GM19023 (cell line): ENCODE data around the gene CEP20.
A peak's percentile ranks its signal among the peaks of the same experiment; 100 is the strongest.

Experiments
- ATAC-seq: cut with Tn5 transposase; IDR thresholded peaks from one replicate; pipeline ENCODE4 v1.9.1; 2021; ENCODE audit warnings: mild to moderate bottlenecking, moderate library complexity; ENCODE audit not compliant: unreplicated experiment

The CEP20 gene

DNA sequence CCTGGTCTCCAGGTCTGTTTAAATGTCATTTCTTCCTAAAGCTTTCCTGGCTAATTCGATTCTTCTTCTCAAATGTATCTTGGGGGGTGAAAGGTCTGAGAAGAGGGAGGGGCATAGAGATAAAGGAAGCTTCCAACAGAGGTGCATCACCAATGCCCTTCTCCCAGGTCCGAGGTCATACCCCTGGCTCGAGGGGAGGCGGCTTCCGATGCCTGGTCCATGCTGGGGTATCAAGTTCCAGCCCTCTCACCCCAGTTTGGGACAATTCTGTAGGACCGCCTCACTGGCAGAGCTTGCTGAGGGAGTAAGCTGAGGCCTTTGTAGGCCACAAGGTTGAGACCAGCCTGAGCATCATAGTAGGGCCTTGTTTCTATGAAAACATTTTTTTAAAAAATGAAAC, 10.3 kb upstream of the CEP20 start:
- ATAC-seq, result no peak

DNA sequence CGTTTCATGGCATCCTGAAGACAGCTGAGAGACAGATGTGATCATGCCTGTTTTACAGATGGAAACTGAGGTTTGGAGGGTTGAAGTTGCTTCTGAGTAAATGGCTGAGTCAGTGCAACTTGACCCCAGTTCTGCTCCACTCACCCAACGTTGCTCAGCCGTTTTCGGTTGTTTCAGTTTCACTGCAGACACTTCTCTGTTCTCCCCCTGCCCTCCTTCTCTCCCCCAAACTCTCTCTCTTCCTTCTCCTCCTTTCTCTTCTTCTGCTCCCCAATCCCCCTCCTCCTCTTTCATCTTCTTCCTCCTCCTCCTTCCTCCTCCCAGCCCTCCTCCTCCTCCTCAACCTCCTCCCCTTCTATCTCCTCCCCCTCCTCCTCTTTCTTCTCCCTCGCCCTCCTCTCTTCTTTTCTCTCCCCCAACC, 9.4 kb upstream of the CEP20 start:
- ATAC-seq, result peak; percentile 56

DNA sequence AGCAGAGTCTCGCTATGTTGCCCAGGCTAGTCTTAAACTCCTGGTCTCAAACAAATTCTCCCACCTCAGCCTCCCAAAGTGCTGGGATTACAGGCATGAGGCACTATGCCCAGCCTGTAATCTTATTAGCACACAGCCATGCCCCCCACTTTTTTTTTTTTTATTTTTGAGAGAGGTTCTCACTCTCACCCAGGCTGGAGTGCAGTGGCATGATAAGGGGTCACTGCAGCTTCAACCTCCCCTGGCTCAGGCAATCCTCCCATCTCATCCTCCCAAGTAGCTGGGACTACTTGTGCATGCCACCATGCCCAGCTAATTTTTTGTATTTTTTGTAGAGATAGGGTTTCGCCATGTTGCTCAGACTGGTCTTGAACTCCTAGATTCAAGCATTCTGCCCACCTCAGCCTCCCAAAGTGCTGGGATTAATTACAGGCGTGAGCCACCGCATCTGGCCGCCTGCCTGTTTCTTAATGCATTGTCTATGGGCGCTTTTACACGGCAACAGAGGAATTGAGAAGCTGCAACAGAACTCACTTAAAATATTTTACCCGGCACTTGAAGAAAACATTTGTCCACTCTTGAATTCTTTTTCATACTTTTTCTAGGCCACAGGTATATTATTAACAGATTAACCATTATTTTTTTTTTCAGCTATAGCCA, 8.8 kb upstream of the CEP20 start:
- ATAC-seq, result no peak

DNA sequence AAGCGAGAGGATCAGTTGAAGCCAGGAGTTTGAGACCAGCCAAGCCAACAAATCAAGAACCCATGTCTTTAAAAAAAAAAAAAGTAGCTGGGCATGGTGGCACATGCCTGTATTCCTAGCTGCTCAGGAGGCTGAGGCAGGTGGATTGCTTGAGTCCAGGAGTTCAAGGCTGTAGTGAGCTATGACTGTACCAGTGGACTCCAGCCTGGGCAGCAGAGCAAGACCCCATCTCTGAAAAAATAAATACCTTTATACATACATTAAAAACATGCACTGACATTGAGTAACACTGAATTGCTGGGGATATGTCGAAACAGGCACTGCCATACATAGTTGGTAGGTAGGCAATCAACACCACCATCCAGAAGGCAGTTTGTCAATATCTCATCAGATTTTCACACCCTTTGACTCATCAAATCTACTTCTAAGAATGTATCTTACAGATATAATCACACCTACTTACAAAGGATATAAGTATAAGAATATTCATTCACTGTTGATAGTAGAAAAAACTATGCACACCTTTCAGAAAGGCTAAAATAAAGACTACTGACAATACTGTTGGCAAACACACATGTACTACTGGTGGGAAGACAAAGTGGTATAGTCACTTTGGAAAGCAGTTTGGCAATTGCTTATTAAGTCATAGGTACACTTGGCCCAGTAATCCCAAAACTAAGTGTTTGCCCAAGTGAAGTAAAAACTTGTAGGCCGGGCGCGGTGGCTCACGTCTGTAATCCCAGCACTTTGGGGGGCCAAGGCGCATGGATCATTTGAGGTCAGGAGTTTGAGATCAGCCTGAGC, 6.4 kb upstream of the CEP20 start:
- no peak for ATAC-seq

DNA sequence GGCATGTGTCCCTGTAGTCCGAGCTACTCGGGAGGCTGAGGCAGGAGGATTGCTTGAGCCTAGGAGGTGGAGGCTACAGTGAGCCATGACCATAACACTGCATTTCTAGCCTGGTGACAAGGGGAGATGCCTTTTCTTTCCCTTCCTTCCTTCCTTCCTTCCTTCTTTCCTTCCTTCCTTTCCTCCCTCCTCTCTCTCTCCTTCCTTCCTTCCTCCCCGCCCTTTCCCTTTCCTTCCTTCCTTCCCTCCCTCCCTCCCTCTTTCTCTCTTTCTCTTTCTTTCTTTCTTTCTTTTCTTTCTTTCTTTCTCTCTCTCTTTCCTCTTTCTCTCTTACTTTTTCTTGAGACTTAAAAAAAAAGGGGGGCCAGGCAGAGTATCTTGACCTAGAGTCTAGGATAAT, 3.1 kb upstream of the CEP20 start:
- ATAC-seq, result no peak

DNA sequence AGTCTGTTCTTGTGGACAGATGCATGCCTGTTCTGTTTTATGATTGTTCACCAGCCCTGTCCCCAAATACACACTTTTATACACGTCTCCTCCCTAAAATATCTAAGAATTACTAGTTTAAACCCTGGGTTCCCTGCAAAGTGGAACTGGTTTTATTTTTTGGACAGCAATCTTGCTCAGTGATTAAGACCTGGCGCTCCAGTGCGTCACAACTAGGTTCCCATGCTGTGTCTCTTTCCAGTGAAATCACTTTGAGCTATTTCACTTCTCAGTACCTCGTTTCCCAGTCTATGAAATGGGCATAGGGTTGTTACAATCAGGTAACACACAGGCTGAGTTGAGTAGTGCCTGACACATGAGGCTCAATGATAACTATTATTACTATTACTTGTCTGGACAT, 1.1 kb downstream of the CEP20 start:
- ATAC-seq, result no peak

DNA sequence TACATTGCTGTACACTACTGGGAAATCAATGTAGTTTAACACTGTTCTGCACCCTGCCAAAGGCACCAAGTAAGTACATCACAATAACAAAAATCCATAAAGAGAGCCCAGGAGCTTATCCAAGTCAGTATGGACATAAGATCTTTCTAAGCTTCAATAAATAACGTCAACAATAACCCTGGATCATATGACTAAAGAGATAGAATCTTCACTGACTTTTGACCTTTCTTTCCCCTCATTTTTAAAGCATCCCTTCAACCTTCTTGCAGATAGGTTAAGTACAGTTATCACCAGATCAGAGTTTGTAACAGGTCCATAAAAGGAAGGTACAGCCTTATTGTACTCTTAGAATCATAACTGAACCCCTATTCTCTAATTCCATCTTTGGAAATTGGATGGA, 2.3 kb downstream of the CEP20 start:
- no peak for ATAC-seq

DNA sequence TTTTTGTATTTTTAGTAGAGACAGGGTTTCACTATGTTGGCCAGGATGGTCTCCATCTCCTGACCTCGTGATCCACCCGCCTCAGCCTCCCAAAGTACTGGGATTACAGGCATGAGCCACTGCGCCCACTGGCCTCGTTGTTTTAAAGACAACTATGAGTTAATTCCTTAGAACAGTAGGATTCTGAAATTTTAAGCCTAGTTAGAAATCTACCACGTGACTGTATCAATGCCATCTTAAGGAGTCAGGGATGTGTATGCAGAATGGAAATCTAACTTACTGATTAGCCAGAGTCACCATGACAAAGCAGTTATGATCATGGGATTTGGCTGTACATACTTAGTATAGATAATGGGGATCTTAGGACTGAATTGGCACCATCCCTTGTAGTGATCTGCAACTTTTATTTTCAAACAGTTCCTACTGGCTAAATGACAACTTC, 2.8 kb downstream of the CEP20 start:
- ATAC-seq, result no peak

DNA sequence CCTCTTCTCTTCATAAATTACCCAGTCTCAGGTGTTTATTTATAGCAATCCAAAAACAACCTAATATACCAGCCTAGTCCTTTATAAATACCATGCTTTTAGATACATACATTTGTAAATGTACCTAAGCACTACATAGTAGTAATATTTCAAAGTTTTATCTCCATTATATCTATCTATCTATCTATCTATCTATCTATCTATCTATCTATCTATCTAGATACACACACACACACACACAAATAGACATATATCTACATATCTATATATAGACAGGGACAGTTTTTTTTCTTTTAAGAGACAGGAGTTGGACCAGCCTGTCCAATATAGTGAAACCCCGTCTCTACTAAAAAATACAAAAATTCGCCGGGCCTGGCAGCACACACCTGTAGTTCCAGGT, 5.8 kb downstream of the CEP20 start:
- no peak for ATAC-seq

DNA sequence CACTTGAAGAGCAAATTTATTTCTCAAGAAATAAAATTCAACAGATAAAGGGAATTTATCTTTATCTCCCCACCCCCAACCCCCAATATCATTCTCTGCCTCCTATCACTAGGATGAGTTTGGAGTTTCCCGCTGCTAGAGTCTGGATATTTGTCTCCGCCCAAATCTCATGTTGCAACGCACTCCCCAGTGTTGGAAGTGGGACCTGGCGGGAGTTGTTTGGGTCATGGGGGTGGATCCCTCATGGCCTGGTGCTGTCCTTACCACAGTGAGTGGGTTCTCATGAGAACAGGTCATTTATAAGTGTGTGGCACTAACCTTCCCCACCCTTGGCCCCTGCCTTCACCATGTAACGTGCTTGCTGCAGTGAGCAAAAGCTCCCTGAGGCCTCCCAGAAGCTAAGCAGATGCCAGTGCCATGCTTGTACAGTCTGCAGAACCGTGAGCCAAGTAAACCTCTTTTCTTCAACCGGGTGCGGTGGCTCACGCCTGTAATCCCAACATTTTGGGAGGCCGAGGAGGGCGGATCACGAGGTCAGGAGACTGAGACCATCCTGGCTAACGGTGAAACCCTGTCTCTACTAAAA, 6.5 kb downstream of the CEP20 start:
- ATAC-seq, result no peak

DNA sequence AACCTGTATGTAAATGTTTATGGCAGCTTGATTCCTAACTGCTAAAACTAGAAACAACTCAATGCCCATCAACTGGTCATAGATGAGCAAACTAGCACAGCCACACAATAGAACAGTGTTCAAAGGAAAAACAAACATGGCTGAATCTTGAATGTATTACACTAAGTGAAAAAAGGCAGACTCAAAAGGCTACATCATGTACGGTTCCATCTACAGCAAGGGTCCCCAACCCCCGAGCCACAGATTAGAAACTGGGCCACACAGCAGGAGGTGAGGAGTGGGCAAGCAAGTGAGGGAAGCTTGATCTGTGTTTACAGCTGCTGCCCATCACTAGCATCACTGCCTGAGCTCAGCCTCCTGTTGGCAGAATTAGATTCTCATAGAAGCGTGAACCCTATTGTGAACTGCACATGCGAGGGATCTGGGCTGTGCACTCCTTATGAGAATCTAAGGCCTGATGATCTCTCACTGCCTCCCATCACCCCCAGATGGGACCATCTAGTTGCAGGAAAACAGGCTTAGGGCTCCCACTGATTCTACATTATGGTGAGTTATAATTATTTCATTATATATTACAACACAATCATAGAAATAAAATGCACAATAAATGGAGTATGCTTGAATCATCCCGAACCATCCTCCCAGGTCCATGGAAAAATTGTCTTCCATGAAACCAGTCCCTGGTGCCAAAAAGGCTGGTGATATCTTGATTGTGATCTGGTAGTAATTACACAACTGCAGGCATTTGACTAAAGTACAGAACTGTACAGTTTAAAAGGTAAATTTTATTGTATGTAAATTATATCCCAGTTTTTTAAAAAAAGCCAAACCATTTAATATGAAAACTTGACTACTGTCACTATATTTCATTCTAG, 7.7 kb downstream of the CEP20 start:
- no peak for ATAC-seq

DNA sequence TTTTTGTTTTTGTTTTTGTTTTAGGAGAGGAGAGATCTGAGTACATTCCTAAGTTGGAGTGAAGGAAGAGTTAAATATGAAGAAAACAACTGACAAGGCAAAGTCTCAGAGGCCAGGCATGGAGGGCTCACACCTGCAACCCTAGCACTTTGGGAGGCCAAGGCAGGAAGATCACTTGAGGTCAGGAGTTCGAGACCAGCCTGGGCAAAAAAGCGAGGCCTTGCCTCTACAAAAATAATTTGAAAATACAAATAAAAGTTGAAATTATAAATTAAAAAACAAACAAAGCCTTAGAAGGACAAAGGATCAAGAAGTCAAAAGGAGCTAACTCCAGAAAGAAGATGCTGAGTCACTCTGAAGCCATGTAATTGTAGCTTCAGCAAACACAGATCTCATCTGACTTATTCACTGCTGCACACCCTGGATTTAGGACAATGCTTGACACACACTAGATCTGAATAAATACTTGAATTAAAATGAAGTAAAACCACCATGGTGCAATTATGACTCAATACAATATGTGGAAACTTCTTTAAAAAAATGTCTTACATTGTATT, 9.1 kb downstream of the CEP20 start:
- ATAC-seq, result no peak

DNA sequence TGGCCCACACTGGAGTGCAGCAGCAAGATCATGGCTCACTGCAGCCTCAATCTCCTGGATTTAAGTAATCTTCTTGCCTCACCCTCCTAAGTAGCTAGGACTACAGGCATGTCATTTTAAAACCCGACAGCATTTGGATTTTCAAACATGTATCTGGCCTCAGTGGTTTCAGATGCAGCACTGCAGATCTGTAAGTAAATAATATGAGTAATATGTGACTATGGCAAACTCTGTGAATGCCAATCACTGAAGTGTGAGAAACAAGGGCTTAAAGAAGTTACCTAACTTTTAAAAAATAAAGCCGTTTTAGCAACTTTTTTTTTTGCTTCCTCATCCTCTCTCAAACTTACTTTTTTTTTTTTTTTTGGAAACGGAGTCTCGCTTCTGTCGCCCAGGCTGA, 11.9 kb downstream of the CEP20 start:
- ATAC-seq, result no peak

DNA sequence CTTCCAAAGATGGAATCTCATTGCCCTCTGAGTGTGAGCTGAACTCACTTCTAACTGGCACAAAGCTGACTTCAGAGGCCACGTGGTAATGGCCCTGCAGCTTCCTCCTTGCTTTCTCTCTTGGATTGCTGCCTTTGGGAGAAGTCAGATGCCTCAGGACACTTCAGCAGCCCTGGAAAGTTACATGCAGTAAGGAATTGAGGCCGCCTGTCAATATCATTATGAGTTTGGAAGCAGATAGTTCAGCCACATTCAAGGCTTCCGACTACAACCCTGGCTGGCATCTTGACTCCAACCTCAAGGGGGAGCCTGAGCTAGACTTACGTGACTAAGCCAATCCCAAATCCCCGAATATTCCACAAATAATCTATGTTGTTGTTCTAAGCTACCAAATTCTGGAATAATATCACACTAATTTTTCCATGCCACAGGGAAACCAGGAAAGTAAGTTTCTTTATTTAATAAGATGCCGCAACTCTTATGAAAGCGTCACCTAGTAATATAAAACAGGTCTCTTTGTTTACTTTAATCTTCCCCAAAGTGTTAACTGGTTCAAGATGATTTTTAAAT, 13.6 kb downstream of the CEP20 start:
- no peak for ATAC-seq

DNA sequence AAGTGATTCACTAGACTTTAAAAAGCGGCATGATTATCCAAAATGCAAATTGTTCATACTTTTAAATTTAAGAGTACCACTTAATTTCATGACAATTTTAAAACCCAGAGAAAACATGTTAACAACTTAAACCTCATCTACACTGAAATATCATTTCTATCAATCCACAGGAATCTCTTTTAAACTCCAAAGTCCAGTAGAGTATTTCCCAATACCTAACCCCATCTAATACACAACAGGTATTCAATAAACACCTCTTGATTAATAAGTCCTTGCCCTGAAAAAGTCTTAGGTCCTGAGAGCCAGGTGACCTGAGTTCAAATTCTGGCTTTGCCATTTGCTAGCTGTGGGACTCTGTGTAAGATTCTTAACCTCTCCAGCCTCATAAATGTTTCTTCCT, 14.7 kb downstream of the CEP20 start:
- ATAC-seq, result no peak

DNA sequence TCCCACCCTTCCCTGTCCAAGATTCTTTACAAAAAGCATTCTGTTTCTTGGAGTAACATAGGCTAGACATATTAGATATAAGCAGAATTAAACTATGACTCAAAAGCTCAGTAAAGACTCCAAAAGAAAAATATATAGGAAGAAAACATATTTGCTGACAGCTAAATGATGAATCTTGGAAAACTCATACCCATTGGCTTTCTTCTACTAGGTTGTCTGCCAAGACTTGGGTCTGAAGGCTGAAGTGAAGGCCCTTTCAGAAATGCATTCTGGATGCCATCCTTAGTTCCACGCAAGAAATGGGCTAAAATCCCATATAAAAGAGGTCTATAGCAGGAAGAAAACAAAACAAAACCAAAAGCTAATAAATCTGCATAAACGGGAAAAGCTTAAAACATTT, 15.1 kb downstream of the CEP20 start:
- ATAC-seq, result no peak

DNA sequence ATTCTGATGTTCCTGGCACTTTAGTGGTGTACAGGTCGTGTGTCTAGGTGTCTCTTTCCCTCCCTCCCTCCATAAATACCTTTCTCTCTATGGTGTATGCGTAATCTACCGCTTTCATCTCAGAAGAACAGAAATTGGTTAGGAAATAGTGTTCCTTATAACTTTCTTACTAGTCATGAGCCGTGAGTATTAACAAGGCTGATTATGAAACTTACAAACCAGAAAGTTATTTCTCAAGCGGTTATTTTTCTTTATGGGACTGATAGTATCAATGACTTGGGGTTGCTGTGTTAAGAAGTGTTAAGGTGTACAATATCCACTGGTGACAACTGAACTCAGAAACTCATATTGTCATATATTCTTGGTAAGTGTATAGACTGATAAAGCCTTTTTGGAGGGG, 18.4 kb downstream of the CEP20 start:
- no peak for ATAC-seq

DNA sequence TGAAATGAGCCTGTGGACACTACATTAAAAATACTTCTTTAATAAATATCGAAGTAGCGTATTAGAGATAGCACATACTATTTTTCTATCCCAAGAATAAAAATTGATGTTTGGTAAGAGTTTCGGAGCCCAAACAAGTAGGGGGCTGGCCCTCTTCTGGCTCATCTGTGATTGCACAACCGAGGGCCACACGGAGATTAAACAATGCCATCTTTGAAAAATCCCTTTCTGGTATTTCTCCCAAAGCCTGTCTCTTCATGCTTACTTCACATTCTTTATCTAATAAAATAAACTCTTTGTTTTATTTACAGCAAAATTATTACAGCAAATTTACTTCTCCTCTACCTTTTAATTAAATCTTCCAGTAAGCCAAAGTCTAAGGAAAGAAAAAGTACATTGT, 22.0 kb downstream of the CEP20 start:
- ATAC-seq, result no peak

DNA sequence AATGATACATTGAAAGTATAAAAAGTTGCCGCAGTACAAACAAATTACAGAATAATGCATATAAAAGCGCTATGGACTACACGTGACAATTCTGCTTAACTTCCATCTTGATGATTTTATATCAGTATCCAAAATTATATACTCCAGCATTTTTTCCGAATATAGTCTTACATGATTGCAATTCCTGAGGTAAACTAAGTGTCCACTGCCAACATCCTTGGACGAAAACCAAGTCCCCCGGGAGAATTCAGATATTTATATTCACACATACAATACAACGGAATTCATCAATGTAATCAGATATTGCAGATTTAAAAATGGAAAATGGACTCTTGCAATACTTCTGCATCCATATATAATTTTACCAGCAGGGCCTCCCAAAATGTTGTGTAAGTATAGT, 22.7 kb downstream of the CEP20 start:
- ATAC-seq, result no peak

DNA sequence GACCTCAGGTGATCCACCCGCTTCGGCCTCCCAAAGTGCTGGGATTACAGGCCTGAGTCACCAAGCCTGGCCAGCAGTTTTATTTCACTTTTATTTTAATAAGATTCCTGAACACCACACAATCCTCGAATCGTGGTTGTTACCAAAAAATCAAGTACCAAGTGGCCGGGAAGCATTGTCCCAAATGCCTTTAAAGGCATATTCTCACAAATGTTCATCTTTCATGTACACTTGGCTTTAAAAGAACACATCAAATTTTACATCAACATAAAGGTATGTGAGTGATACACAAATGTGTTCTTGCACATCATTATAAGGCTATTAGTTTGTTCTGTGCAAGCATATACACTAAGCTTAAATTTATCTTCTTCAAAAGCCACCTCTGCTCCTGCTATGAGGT, 23.5 kb downstream of the CEP20 start:
- ATAC-seq, result no peak

DNA sequence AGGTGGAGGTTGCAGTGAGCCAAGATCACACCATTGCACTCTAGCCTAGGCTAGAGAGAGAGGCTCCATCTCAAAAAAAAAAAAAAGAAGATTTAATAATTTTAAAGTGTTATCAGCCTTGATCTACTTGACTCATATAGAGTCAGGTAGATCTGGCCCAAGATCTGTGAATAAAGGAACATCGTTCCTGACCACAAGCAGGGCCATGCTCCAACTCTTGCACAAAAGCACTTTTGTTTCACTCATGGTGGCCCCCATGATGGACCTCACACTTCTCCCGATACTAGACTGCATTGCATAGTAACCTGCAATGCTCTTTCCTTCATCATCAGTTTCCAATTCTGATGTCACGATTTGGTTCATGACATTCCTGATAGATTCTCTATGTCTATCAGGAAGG, 26.4 kb downstream of the CEP20 start:
- ATAC-seq, result no peak
